GM12873 (cell line): ENCODE results near the gene APOM.

Experiments used
- CTCF ChIP-seq: IDR thresholded peaks from 2 replicates; pipeline ENCODE4 v1.5.1; 2012; ENCODE audit warnings: low read depth, mild to moderate bottlenecking, moderate library complexity, low read length, control low read depth; ENCODE audit not compliant: insufficient read depth; ENCODE audit errors: missing control alignments

APOM gene

GRCh38 chr6:31707701-31708100, 52.0 kb downstream of the APOM start:
- no peak for TF ChIP-seq CTCF
